GM19099 (cell line): ENCODE data around the gene CDKAL1.

Experiments
- POLR2A ChIP-seq: IDR thresholded peaks from 3 replicates; pipeline ENCODE4 v1.6.1; 2011; ENCODE audit warnings: low read depth; ENCODE audit not compliant: insufficient read length; ENCODE audit errors: extremely low read depth

The CDKAL1 gene

DNA sequence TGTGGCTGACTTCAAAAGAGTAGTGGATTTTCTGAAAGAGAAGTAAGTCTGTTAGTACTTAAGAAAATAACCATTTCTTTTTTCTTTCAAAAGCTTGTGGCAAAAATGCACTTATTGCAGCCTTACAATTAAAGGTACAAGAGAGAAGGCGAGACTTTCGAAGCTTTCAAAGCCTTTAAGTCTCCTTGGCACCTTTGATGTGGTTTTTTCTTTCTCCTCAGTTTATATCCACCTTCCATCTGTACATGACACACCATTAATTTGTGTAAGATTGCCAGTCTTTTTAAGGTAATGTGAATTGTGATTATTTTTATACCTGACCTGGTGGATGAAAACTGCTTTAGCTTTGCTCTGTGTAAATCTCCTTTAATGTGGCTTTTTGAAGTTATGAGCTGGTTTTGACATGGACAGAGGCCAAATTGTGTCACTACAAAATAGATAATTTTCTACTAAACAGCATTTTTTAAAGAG lies 466.1 kb downstream of the CDKAL1 start:
- TF ChIP-seq POLR2A, result no peak

- TF ChIP-seq POLR2A, result no peak
Observed at GRCh38 chr6:21001736-21002135, 467.5 kb downstream of the CDKAL1 start.

GRCh38 chr6:21003780-21004541 lies 469.7 kb downstream of the CDKAL1 start:
- TF ChIP-seq POLR2A, result no peak

- no peak for TF ChIP-seq POLR2A
Observed at GRCh38 chr6:21005816-21006570, 471.7 kb downstream of the CDKAL1 start.

DNA sequence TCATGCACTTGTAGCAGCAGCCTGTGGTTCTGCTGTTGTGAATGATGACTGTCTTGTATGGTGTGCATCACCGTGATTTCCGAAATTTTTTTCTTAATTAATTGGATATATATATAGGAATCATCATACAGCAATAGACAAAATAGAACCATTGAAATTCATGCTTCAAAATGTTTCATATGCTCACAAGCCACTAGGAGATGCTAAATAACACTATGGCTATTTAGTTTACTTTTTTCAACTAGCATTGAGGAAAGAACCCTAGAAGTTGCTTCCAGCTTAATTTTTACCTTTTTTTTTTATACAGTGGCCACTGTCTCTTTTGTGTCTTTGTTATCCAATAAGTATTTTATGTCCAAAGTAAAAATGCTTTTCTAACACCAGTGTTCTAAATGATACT lies 485.4 kb downstream of the CDKAL1 start:
- no peak for TF ChIP-seq POLR2A

- TF ChIP-seq POLR2A, result peak; percentile 39
Observed at GRCh38 chr6:21022343-21023107, 488.3 kb downstream of the CDKAL1 start.

DNA sequence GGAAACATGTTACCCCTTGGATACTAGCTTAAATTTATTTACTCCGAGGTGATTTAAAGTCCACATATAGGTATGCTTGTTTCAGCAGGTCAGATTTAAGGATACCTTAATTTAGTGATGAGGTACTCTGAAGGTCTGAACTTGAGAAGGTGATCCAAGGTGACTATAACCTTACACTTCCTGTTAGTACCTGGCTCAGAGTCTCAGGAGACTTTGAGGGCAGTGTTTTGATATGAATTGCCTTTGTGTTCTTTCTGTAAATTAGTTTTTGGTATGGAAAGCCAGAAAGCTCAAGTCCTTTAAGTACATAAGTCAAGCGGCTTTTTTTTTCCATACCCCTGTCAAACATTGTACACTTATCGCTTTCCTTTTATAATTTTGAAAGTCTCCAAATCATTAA lies 489.0 kb downstream of the CDKAL1 start:
- no peak for TF ChIP-seq POLR2A

GRCh38 chr6:21024616-21025015 lies 490.4 kb downstream of the CDKAL1 start:
- no peak for TF ChIP-seq POLR2A

- TF ChIP-seq POLR2A, result no peak
Observed at GRCh38 chr6:21026576-21027273, 492.5 kb downstream of the CDKAL1 start.

DNA sequence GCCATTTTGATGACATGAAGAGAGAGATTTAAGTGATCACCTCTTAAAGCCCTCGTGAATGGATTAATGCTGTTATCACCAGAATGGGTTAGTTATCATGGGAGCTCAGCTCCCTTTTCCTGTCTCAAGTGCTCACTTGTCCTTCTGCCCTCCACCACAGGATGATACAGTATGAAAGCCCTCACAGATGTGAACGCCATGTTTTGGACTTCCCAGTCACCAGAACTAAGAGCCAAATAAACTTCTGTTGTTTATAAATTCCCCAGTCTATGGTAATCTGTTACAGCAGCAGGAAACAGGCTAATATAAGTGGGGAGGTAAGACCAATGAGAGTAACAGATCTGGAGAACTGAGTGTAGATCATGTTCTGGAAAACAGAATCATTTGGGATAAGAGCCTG lies 493.2 kb downstream of the CDKAL1 start:
- TF ChIP-seq POLR2A, result no peak

DNA sequence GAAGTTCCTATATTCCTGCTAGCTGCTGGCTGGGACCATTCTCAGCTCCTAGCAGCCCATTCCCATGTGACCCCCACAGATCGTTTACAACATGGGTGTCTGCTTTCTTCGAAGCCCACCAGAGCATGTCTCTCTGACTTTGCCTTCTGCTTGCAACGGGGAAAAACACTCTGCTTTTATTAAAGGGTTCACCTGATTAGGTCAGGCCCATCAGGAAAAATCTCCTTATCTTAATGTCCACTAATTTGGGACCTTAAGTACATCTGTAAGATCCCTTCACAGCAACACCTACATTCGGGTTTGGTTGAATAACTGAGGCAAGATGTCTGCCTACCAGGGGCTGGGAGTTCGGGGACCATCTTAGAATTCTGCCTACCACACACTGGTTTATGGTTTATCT lies 496.9 kb downstream of the CDKAL1 start:
- no peak for TF ChIP-seq POLR2A

DNA sequence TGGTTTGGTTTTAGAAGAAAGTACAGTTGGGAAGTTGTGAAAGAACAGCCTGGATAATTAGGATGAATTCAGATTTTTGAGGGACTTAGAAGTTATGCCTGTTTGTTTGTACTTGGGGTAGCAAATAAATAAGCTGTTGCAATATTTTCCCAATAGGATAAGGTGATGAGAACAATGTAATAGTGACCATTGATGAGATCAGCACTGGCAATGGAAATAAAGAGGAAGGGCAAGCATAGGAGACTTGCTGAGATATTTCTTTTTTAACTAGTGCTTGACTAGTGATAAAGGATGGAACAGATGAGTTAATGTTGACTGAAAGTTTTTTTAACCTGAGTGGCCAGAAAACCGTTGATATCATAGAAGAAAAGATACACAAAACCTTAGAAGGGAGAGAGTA lies 498.8 kb downstream of the CDKAL1 start:
- no peak for TF ChIP-seq POLR2A

DNA sequence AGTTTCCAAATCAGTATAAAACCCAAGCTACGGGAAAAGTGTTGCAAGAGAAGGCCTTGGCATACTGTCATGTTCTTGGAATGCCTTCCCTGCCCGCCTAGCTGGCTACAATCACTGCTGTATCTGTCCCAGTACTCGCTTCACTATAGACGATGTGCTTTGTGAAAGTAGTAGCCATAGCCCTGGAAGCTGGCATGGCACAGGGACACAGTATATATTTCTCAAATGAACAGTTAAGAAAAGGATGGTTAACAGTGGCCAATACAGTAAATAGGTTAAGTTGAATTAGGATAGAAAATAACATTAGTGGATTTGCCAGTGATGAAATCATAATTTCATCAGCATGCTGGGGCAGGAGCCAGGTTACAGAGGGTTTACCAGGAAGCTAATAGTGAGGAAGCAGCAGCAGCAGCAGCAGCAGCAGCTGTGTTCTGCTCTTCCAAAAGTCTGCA lies 499.3 kb downstream of the CDKAL1 start:
- TF ChIP-seq POLR2A, result no peak

DNA sequence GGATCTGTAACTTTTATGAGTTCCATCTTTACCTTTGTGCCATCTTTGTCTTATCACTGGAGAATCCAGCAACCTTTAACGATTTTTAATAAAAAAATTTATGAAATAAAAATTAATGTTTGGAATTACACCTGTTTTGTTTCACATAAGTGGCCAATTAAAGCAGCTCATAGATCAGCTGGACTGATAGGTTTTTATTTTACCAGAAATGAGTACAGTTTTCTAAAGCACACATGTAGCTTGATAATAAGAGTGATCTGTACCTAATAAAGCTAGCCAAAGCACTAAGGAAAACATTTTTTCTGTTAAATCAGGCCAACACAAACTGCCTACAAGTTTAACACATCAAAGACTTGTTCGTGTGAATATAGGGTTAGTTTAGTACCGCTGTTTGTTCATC lies 500.1 kb downstream of the CDKAL1 start:
- TF ChIP-seq POLR2A, result no peak

DNA sequence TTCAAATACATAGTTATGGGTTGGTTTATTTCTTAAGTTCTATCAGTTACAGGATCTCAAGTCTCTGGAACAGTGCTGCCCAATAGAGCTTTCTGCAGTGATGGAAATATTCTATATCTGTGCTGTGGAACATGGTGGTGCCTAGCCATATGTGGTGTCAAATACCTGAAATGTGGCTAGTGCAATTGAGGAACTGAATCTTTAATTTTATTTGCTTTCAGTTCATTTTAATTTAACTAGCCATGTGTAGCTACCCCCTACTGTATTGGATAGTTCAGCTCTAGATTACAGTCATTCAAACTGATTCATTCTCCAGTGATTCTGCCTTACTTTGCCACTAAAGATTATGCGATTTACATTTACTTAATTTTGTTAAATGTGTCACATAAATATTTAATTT lies 503.2 kb downstream of the CDKAL1 start:
- no peak for TF ChIP-seq POLR2A
